Activated B cell treated with CpG ODN at 0.5 μM for 24 hours (primary cell): ENCODE data around the gene SCN3B. TPM values are rescaled to one million over a fixed set of nuclear protein-coding genes. Genes with fewer than 3 reads are reported as not detected.

Source experiments
- ATAC-seq: fragments of 200-7000 bp; cut with Tn5 transposase; one replicate; pipeline ENCODE4 v1.10.0; 2021; ENCODE audit warnings: low read depth, mild to moderate bottlenecking, moderate library complexity
- CTCF ChIA-PET: fragments of 350-600 bp; sonication (Branson Sonifier 250); formaldehyde crosslinking; loops from one replicate; lab custom pipeline; 2021; ENCODE audit warnings: antibody characterized with exemption; lab: Charles Lee
- POLR2A ChIA-PET: fragments of 350-600 bp; sonication (Branson Sonifier 250); formaldehyde crosslinking; loops from one replicate; lab custom pipeline; 2021; ENCODE audit warnings: antibody characterized with exemption; lab: Charles Lee
- DNase-seq: peaks from one replicate; pipeline ENCODE4 v3.0.0; 2022
- H3K27ac Mint-ChIP-seq: one replicate; pipeline ENCODE4 v1.8.0; 2020; ENCODE audit warnings: mixed read lengths
- H3K27me3 Mint-ChIP-seq: one replicate; pipeline ENCODE4 v1.8.0; 2021; ENCODE audit warnings: mixed read lengths
- H3K36me3 Mint-ChIP-seq: one replicate; pipeline ENCODE4 v1.8.0; 2021; ENCODE audit warnings: low read depth, mixed read lengths
- H3K4me1 Mint-ChIP-seq: one replicate; pipeline ENCODE4 v1.8.0; 2021; ENCODE audit warnings: mixed read lengths
- H3K4me3 Mint-ChIP-seq: one replicate; pipeline ENCODE4 v1.8.0; 2020; ENCODE audit warnings: mild to moderate bottlenecking, mixed read lengths
- H3K9me3 Mint-ChIP-seq: one replicate; pipeline ENCODE4 v1.8.0; 2020; ENCODE audit warnings: mixed read lengths
- intact Hi-C: fragments of 100-400 bp; cut with micrococcal nuclease; formaldehyde crosslinking; loops from one replicate; pipeline ENCODE4 v1.15.1; 2024
- total RNA-seq: library from RNA; stranded (reverse); gene quantifications from 2 replicates; pipeline ENCODE4 v1.2.3, GENCODE V29; 2022
- TF ChIP-seq, protein P1 (sequence below): fragments of 200-600 bp; IDR thresholded peaks from one replicate; pipeline ENCODE4 v1.8.0; 2022; ENCODE audit warnings: antibody characterized with exemption, mild to moderate bottlenecking

The SCN3B gene
- total RNA-seq, 1 donor from 2014 or later = not detected

DNA sequence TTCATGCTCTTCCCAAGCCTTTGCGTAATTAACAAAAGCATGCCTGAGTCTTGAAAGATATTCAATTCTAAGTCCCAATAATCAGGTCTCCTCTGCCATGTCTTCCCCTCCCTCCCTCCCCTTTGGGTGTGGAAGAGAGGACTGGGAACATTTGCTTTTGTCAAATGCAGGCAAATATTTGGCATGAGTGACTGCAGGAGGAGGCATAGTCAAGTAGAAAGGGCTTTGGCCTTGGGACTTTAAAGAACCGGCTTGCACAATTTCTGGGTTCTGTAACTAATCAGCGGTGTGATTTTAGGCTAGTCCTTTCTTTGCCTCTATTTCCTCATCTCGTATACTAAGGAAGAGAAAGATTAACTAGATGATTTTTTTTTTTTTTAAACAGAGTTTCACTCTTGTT is 59.5 kb downstream of the SCN3B start:
- no peaks in the 10 kb centered on the region for H3K27me3 Mint-ChIP-seq
- ChIA-PET POLR2A (no interaction called here), CTCF (no interaction called here)
- H3K4me3 Mint-ChIP-seq = no peak overlapping the region
- DNase-seq = no peak
- no peak overlapping the region for H3K27ac Mint-ChIP-seq
- H3K9me3 Mint-ChIP-seq = no peaks in the 10 kb centered on the region
- intact Hi-C loops = no loop called here
- H3K4me1 Mint-ChIP-seq = no peaks in the 10 kb centered on the region
- ATAC-seq = no peak
- H3K36me3 Mint-ChIP-seq = no peaks in the 10 kb centered on the region
- TF ChIP-seq, protein P1, sequence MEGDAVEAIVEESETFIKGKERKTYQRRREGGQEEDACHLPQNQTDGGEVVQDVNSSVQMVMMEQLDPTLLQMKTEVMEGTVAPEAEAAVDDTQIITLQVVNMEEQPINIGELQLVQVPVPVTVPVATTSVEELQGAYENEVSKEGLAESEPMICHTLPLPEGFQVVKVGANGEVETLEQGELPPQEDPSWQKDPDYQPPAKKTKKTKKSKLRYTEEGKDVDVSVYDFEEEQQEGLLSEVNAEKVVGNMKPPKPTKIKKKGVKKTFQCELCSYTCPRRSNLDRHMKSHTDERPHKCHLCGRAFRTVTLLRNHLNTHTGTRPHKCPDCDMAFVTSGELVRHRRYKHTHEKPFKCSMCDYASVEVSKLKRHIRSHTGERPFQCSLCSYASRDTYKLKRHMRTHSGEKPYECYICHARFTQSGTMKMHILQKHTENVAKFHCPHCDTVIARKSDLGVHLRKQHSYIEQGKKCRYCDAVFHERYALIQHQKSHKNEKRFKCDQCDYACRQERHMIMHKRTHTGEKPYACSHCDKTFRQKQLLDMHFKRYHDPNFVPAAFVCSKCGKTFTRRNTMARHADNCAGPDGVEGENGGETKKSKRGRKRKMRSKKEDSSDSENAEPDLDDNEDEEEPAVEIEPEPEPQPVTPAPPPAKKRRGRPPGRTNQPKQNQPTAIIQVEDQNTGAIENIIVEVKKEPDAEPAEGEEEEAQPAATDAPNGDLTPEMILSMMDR = no peak

DNA sequence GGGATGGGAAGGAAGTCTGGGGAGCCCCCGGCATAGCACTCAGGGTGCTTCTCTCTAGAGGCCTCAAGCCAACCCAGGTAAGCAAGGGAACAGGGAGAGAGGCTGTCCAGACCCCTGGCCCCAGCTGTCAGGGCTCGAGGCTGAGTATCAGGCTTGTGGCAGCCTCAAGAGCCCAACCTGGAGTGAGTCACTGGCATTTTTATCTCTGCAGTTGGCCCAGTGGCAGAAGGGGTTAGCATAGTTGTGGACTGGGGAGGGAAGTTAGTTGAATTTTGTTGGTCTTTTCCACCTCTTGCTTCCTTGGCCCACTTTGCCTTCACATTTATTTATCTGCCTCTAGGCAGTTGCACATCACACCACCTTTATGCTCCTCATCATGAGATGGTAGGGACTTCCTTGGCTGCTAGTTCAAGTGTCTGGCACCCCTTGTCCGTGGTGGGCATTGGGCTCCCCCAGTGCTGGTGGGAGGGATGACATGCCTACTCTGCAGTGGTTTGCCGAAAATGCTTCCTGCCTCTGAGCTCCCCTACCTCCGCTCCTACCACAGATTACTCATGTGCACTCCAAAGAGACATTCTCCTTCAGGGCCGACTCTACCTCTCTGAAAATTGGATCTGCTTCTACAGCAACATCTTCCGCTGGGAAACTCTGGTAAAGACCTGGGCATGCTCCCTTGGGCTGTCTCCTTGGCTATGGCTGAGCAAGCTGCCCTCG is 60.1 kb downstream of the SCN3B start:
- ATAC-seq = no peak
- intact Hi-C loops = no loop called here
- POLR2A ChIA-PET = no interaction called here
- H3K9me3 Mint-ChIP-seq = no peaks in the 10 kb centered on the region
- H3K27me3 Mint-ChIP-seq = no peaks in the 10 kb centered on the region
- CTCF ChIA-PET = no interaction called here
- H3K36me3 Mint-ChIP-seq = no peaks in the 10 kb centered on the region
- DNase-seq = no peak
- TF ChIP-seq, protein P1 = no peak
- H3K4me3 Mint-ChIP-seq = no peak overlapping the region
- H3K27ac Mint-ChIP-seq = no peak overlapping the region
- no peaks in the 10 kb centered on the region for H3K4me1 Mint-ChIP-seq

DNA sequence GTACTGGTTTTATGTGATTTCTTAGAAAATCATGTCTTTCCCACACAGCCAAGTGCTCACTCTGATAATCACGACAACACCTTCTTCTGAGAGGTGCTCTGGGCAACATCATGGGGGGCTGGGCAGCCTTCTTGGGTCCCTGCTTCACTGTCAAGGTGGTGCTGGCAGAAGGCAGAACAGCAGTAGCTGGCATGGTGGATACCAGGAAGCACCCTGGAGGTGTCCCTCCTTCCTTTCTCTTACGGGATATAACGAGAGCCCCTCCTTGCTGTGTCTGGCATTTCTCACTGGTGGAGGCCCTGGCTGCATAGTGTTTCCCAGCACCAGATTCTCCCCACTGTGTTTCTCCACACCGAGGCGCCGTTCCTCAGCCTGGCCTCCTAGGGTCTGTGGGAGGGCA is 60.9 kb downstream of the SCN3B start:
- H3K4me3 Mint-ChIP-seq = no peak overlapping the region
- CTCF ChIA-PET = no interaction called here

DNA sequence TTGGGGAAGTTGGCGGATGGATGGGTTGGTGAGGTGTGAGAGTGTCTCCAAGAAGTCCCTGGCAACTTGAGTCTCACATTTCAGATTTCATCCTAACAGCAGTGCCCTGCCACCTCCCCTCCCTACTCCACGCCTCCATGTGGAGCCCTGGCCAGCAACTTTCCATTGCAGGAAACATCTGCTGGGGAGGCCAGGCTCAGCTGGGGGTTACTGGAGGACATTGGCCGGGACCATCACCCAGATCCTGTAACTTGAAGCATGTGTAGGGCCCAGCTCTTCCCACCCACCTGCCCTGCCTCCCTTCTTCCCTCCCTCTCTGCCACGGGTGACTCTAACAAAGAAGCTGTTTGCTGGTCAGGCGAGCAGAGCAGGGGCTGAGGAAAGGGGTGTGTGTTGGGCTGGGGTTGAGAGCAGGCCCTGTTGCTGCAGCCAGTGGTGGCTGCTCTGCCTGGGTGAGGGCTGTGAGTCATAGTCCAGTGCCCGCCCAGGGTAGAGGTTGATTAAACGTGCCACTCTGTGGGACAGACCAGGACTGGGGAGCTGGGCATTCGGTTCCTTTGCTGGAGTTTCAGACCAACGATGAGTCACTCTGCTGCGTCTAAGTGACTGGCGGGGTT is 64.0 kb downstream of the SCN3B start:
- intact Hi-C loops = no loop called here
- Mint-ChIP-seq H3K4me1 (no peaks in the 10 kb centered on the region), H3K27ac (no peak overlapping the region), H3K36me3 (no peaks in the 10 kb centered on the region), H3K27me3 (no peaks in the 10 kb centered on the region), H3K4me3 (no peak overlapping the region), H3K9me3 (no peaks in the 10 kb centered on the region)
- ChIA-PET POLR2A (no interaction called here), CTCF (no interaction called here)
- DNase-seq = no peak
- ATAC-seq = no peak
- TF ChIP-seq, protein P1 = no peak

More for the DNA sequence above, 60.9 kb downstream of the SCN3B start:
- no peaks in the 10 kb centered on the region for H3K4me1 Mint-ChIP-seq
- intact Hi-C loops = no loop called here
- POLR2A ChIA-PET = no interaction called here
- H3K9me3 Mint-ChIP-seq = no peaks in the 10 kb centered on the region
- DNase-seq (no peak), ATAC-seq (no peak)
- H3K27ac Mint-ChIP-seq = no peak overlapping the region
- no peaks in the 10 kb centered on the region for H3K27me3 Mint-ChIP-seq
- H3K36me3 Mint-ChIP-seq = no peaks in the 10 kb centered on the region
- TF ChIP-seq, protein P1 = no peak

DNA sequence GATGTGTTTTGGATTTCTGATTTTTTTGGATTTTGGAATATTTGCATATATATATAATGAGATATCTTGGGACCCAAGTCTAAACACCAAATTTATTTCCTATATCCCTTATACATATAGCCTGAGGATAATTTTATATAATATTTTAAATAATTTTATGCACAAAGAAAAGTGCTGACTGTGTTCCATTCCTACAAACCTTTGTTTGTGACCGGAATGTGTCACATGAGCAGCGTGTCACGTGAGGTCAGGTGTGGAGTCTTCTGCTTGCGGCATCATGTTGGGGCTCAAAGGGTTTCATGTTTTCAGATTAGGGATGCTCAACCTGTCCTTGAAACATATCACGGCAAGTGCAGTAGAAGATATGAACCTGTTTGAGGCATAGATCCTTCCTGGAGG is 65.6 kb downstream of the SCN3B start:
- no peak for DNase-seq
- Mint-ChIP-seq H3K9me3 (no peaks in the 10 kb centered on the region), H3K36me3 (no peaks in the 10 kb centered on the region), H3K4me3 (no peak overlapping the region), H3K27ac (no peak overlapping the region), H3K4me1 (no peaks in the 10 kb centered on the region), H3K27me3 (no peaks in the 10 kb centered on the region)
- no peak for ATAC-seq
- intact Hi-C loops = no loop called here
- TF ChIP-seq, protein P1 = no peak
- ChIA-PET POLR2A (no interaction called here), CTCF (no interaction called here)
